Endodermal cell (in vitro differentiated cells): Measurements from ENCODE around the gene RHOB. TPM values are rescaled to one million over a fixed set of nuclear protein-coding genes. Genes with fewer than 3 reads are reported as not detected.
A peak's percentile ranks its signal among the peaks of the same experiment; 100 is the strongest.

Source experiments
- DNase-seq: peaks from one replicate; pipeline ENCODE4 v3.0.0-alpha.2; 2017
- H3K27ac ChIP-seq: 2 replicates; pipeline ENCODE4 v1.5.1; 2013; ENCODE audit warnings: mild to moderate bottlenecking, low read depth, low read length, moderate library complexity
- H3K27me3 ChIP-seq: 2 replicates; pipeline ENCODE4 v1.6.1; 2013; ENCODE audit warnings: mild to moderate bottlenecking, low read length, moderate library complexity; ENCODE audit not compliant: insufficient read depth, control insufficient read depth, poor library complexity, severe bottlenecking
- H3K36me3 ChIP-seq: 2 replicates; pipeline ENCODE4 v1.7.0; 2013; ENCODE audit warnings: mild to moderate bottlenecking, low read length, moderate library complexity; ENCODE audit not compliant: control insufficient read depth, insufficient read depth
- H3K4me1 ChIP-seq: one replicate; pipeline ENCODE4 v1.7.0; 2013; ENCODE audit warnings: low read length; ENCODE audit not compliant: control insufficient read depth, insufficient read depth
- H3K4me3 ChIP-seq: 2 replicates; pipeline ENCODE4 v1.5.1; 2013; ENCODE audit warnings: mild to moderate bottlenecking, low read length, moderate library complexity
- H3K9ac ChIP-seq: 2 replicates; pipeline ENCODE4 v1.6.1; 2013; ENCODE audit warnings: mild to moderate bottlenecking, low read length, moderate library complexity; ENCODE audit not compliant: poor library complexity, severe bottlenecking; ENCODE audit errors: extremely low read depth
- H3K9me3 ChIP-seq: 2 replicates; pipeline ENCODE4 v1.6.1; 2013; ENCODE audit warnings: mild to moderate bottlenecking, low read length, moderate library complexity; ENCODE audit not compliant: control insufficient read depth
- H3K27ac Mint-ChIP-seq: 2 replicates; pipeline ENCODE4 v1.8.0; 2020; ENCODE audit warnings: mixed read lengths
- H3K27me3 Mint-ChIP-seq: 2 replicates; pipeline ENCODE4 v1.8.0; 2021; ENCODE audit warnings: mild to moderate bottlenecking, mixed read lengths; ENCODE audit not compliant: insufficient read depth
- H3K36me3 Mint-ChIP-seq: 2 replicates; pipeline ENCODE4 v1.8.0; 2020; ENCODE audit warnings: low read depth, mixed read lengths
- H3K4me1 Mint-ChIP-seq: 2 replicates; pipeline ENCODE4 v1.8.0; 2020; ENCODE audit warnings: mixed read lengths
- H3K4me3 Mint-ChIP-seq: 2 replicates; pipeline ENCODE4 v1.8.0; 2020; ENCODE audit warnings: mild to moderate bottlenecking, moderate library complexity, mixed read lengths
- H3K9me3 Mint-ChIP-seq: 2 replicates; pipeline ENCODE4 v1.8.0; 2020; ENCODE audit warnings: mild to moderate bottlenecking, mixed read lengths
- WGBS, 2 experiments: methylation state at CpG; one replicate each; pipeline versions ENCODE4 v1.1.5 to v1.1.7; 2013; ENCODE audit warnings: missing lambda C conversion rate in 2 of 2, mixed read lengths in 1 of 2; ENCODE audit not compliant: insufficient coverage in 1 of 2, insufficient read length in 1 of 2; 5-methylcytosine and 5-hydroxymethylcytosine counted together
- total RNA-seq, 2 donors: library from RNA; stranded (reverse); fragmentation: NEBNext Ultra II Directional in 1 of 2; extraction: Animal tissue kit (Norgen Biotek cat#: 25700) in 1 of 2; gene quantifications; 2 replicates in 1 of 2; 3 replicates in 1 of 2; pipeline ENCODE4 v1.2.1, GENCODE V29; 2021
- TF ChIP-seq, protein P1 (sequence below): fragments of 200-600 bp; sonication (generic); conservative IDR thresholded peaks from 2 replicates; pipeline ENCODE4 v1.5.0; 2021; ENCODE audit warnings: antibody characterized with exemption, mild to moderate bottlenecking

The RHOB gene
- total RNA-seq, 2 donors from 2014 or later: 25.6 to 47.0 TPM

DNA sequence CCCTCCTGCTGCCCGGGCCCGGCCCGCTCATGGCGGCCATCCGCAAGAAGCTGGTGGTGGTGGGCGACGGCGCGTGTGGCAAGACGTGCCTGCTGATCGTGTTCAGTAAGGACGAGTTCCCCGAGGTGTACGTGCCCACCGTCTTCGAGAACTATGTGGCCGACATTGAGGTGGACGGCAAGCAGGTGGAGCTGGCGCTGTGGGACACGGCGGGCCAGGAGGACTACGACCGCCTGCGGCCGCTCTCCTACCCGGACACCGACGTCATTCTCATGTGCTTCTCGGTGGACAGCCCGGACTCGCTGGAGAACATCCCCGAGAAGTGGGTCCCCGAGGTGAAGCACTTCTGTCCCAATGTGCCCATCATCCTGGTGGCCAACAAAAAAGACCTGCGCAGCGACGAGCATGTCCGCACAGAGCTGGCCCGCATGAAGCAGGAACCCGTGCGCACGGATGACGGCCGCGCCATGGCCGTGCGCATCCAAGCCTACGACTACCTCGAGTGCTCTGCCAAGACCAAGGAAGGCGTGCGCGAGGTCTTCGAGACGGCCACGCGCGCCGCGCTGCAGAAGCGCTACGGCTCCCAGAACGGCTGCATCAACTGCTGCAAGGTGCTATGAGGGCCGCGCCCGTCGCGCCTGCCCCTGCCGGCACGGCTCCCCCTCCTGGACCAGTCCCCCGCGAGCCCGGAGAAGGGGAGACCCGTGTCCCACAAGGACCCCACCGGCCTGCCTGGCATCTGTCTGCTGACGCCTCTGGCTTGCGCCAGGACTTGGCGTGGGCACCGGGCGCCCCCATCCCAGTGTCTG, 767 bp downstream of the RHOB start:
- H3K4me3 Mint-ChIP-seq: peak overlapping the region; percentile 90
- H3K9me3 ChIP-seq: no peaks in the 10 kb centered on the region
- H3K9ac ChIP-seq: peak overlapping the region; percentile 86
- H3K4me3 ChIP-seq: peak overlapping the region; percentile 90
- no peaks in the 10 kb centered on the region for H3K27me3 Mint-ChIP-seq
- H3K4me1 ChIP-seq: peaks cover 20% of the 10 kb centered on the region
- peak; percentile 74 for DNase-seq
- peak overlapping the region; percentile 95 for H3K27ac ChIP-seq
- H3K27ac Mint-ChIP-seq: peak overlapping the region; percentile 96
- no peaks in the 10 kb centered on the region for H3K36me3 ChIP-seq
- TF ChIP-seq, protein P1, sequence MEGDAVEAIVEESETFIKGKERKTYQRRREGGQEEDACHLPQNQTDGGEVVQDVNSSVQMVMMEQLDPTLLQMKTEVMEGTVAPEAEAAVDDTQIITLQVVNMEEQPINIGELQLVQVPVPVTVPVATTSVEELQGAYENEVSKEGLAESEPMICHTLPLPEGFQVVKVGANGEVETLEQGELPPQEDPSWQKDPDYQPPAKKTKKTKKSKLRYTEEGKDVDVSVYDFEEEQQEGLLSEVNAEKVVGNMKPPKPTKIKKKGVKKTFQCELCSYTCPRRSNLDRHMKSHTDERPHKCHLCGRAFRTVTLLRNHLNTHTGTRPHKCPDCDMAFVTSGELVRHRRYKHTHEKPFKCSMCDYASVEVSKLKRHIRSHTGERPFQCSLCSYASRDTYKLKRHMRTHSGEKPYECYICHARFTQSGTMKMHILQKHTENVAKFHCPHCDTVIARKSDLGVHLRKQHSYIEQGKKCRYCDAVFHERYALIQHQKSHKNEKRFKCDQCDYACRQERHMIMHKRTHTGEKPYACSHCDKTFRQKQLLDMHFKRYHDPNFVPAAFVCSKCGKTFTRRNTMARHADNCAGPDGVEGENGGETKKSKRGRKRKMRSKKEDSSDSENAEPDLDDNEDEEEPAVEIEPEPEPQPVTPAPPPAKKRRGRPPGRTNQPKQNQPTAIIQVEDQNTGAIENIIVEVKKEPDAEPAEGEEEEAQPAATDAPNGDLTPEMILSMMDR: no peak
- H3K9me3 Mint-ChIP-seq: no peaks in the 10 kb centered on the region
- WGBS, 2 experiments: 0 to 1% methylated on average over 46 to 78 of the region's 78 CpGs
- H3K36me3 Mint-ChIP-seq: no peaks in the 10 kb centered on the region
- H3K27me3 ChIP-seq: no peaks in the 10 kb centered on the region
- peaks cover 59% of the 10 kb centered on the region for H3K4me1 Mint-ChIP-seq

DNA sequence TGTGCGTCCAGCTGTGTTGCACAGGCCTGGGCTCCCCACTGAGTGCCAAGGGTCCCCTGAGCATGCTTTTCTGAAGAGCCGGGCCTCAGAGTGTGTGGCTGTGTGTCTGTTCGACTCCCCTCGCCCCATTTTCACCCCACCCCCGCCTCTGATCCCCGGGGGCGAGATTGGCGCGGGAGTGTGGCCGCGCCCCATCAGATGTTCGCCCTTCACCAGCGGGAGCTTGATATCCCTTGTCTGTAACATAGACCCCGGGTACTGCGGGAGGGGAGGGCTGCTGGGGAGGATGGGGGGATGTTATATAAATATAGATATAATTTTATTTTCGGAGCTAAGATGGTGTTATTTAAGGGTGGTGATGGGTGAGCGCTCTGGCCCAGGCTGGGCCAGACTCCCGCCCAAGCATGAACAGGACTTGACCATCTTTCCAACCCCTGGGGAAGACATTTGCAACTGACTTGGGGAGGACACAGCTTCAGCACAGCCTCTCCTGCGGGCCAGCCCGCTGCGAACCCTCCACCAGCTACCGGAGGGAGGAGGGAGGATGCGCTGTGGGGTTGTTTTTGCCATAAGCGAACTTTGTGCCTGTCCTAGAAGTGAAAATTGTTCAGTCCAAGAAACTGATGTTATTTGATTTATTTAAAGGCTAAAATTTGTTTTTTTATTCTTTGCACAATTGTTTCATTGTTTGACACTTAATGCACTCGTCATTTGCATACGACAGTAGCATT, 1.5 kb downstream of the RHOB start:
- Mint-ChIP-seq H3K27me3 (no peaks in the 10 kb centered on the region), H3K27ac (peak overlapping the region; percentile 96), H3K4me3 (peak overlapping the region; percentile 90), H3K4me1 (peaks cover 57% of the 10 kb centered on the region), H3K36me3 (no peaks in the 10 kb centered on the region), H3K9me3 (no peaks in the 10 kb centered on the region)
- TF ChIP-seq, protein P1: no peak
- Histone ChIP-seq H3K27ac (peak overlapping the region; percentile 95), H3K9me3 (no peaks in the 10 kb centered on the region), H3K9ac (peak overlapping the region; percentile 86), H3K4me1 (peaks cover 20% of the 10 kb centered on the region), H3K4me3 (peak overlapping the region; percentile 90), H3K27me3 (no peaks in the 10 kb centered on the region), H3K36me3 (no peaks in the 10 kb centered on the region)
- 8% methylated on average over 7 to 24 of the region's 26 CpGs for WGBS, 2 experiments
- DNase-seq: peak; percentile 63

DNA sequence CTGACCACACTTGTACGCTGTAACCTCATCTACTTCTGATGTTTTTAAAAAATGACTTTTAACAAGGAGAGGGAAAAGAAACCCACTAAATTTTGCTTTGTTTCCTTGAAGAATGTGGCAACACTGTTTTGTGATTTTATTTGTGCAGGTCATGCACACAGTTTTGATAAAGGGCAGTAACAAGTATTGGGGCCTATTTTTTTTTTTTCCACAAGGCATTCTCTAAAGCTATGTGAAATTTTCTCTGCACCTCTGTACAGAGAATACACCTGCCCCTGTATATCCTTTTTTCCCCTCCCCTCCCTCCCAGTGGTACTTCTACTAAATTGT, 2.1 kb downstream of the RHOB start:
- Histone ChIP-seq H3K27ac (no peak overlapping the region), H3K36me3 (no peaks in the 10 kb centered on the region), H3K4me3 (peak overlapping the region; percentile 90), H3K9ac (peak overlapping the region; percentile 86), H3K27me3 (no peaks in the 10 kb centered on the region), H3K9me3 (no peaks in the 10 kb centered on the region), H3K4me1 (peaks cover 20% of the 10 kb centered on the region)
- Mint-ChIP-seq H3K27me3 (no peaks in the 10 kb centered on the region), H3K4me3 (peak overlapping the region; percentile 90), H3K4me1 (peaks cover 52% of the 10 kb centered on the region), H3K27ac (no peak overlapping the region), H3K9me3 (no peaks in the 10 kb centered on the region), H3K36me3 (no peaks in the 10 kb centered on the region)
- TF ChIP-seq, protein P1: no peak
- no peak for DNase-seq
- WGBS, 2 experiments: 48% methylated on average over 1 of the region's 1 CpG; no CpG with 5 or more reads in 1 of the 2 experiments
